Prostate gland (tissue), 2 donors: ENCODE measurements around the gene CLRN3.

Source experiments
- POLR2A ChIP-seq: fragments of 450-650 bp; IDR thresholded peaks from one replicate; pipeline ENCODE4 v1.6.1; 2016; ENCODE audit warnings: antibody characterized with exemption, mild to moderate bottlenecking
- TF ChIP-seq, protein P1 (sequence below), 4 experiments: fragments of 200-600 bp in 2 of 4; fragments of 450-650 bp in 2 of 4; sonication (generic) in 2 of 4; IDR thresholded peaks; 1 replicate in 3 of 4; 2 replicates in 1 of 4; pipeline ENCODE4 v1.5.1; 2016 to 2019; ENCODE audit warnings: antibody characterized with exemption in 4 of 4, mild to moderate bottlenecking in 2 of 4, moderate library complexity in 2 of 4

DNA sequence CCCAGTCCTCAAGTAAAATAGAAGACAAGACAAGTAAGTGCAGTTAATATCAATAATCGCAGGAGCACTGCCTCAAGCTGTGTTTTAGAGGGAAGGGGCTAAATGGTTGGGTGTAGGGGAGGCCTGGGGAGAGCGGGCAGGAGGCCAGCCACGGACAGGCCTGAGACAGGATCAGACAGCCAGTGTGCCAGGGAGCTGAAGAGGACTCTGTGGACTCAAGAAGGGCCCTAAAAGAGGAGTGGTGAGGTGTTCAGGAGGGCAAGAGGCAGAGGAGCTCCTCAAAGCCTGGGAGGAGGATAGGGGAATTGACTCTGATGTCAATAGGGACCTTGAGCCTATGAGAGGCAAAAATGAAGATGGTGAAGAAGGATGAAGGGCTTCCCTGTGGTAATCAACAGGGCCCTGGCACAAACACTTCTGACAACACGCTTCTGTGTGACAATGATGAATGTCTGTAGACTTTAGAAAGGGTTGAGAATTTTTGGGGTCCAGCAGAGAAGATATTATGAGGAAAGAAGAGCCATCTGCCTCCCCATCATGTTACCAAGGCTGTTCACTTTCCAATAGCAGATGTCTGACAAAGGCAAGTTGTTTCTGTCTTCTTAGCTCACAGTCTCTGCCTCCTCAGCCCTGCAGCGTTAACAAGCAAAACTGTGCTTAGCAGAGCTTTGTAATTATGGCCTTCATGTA, 11.7 kb upstream of the CLRN3 start:
- TF ChIP-seq POLR2A, result no peak
- TF ChIP-seq, protein P1, sequence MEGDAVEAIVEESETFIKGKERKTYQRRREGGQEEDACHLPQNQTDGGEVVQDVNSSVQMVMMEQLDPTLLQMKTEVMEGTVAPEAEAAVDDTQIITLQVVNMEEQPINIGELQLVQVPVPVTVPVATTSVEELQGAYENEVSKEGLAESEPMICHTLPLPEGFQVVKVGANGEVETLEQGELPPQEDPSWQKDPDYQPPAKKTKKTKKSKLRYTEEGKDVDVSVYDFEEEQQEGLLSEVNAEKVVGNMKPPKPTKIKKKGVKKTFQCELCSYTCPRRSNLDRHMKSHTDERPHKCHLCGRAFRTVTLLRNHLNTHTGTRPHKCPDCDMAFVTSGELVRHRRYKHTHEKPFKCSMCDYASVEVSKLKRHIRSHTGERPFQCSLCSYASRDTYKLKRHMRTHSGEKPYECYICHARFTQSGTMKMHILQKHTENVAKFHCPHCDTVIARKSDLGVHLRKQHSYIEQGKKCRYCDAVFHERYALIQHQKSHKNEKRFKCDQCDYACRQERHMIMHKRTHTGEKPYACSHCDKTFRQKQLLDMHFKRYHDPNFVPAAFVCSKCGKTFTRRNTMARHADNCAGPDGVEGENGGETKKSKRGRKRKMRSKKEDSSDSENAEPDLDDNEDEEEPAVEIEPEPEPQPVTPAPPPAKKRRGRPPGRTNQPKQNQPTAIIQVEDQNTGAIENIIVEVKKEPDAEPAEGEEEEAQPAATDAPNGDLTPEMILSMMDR (IDR thresholded peaks at IDR 0.05), result no peak
